WTC11 (cell line): ENCODE measurements around the gene MACO1. TPM values are rescaled to one million over a fixed set of nuclear protein-coding genes. Genes with fewer than 3 reads are reported as not detected.
A peak's percentile ranks its signal among the peaks of the same experiment; 100 is the strongest.

Experiments used
- ATAC-seq: fragments of 200-7000 bp; cut with Tn5 transposase; 2 replicates; pipeline ENCODE4 v1.10.0; 2021; ENCODE audit warnings: mild to moderate bottlenecking, moderate library complexity
- CTCF ChIA-PET: fragments of 300-600 bp; sonication (Branson Sonifier 250); formaldehyde crosslinking; loops from one replicate; lab custom pipeline; 2021; ENCODE audit warnings: antibody characterized with exemption; lab: Charles Lee
- POLR2A ChIA-PET: fragments of 350-600 bp; sonication (Branson Sonifier 250); formaldehyde crosslinking; loops from one replicate; lab custom pipeline; 2021; ENCODE audit warnings: antibody characterized with exemption; lab: Charles Lee
- DNase-seq: peaks from one replicate; pipeline ENCODE4 v3.0.0; 2021; ENCODE audit warnings: low spot score
- H3K27ac Mint-ChIP-seq: 2 replicates; pipeline ENCODE4 v1.8.0; 2021; ENCODE audit warnings: mixed read lengths
- H3K27me3 Mint-ChIP-seq: 2 replicates; pipeline ENCODE4 v1.8.0; 2021; ENCODE audit warnings: low read depth, mild to moderate bottlenecking, moderate library complexity, mixed read lengths
- H3K36me3 Mint-ChIP-seq: 2 replicates; pipeline ENCODE4 v1.8.0; 2021; ENCODE audit warnings: mixed read lengths
- H3K4me1 Mint-ChIP-seq: 2 replicates; pipeline ENCODE4 v1.8.0; 2022; ENCODE audit warnings: mixed read lengths
- H3K4me3 Mint-ChIP-seq: 2 replicates; pipeline ENCODE4 v1.8.0; 2021; ENCODE audit warnings: mild to moderate bottlenecking, moderate library complexity, mixed read lengths
- H3K9me3 Mint-ChIP-seq: 2 replicates; pipeline ENCODE4 v1.8.0; 2021; ENCODE audit warnings: mixed read lengths
- CDX4 ChIP-seq: fragments of 250-450 bp; sonication (Bioruptor Pico); IDR thresholded peaks from 2 replicates; pipeline ENCODE4 v1.9.0; 2021; ENCODE audit warnings: moderate library complexity, mild to moderate bottlenecking, inconsistent platforms, borderline replicate concordance
- CTCF ChIP-seq: fragments of 200-600 bp; IDR thresholded peaks from 2 replicates; pipeline ENCODE4 v1.8.0; 2022; ENCODE audit warnings: antibody characterized with exemption
- NFYB ChIP-seq: sonication (generic); formaldehyde crosslinking; conservative IDR thresholded peaks from 2 replicates; pipeline ENCODE4 v1.8.0; 2022; ENCODE audit warnings: low read depth, missing genetic modification reagents
- ZNF317 ChIP-seq: sonication (generic); formaldehyde crosslinking; IDR thresholded peaks from 2 replicates; pipeline ENCODE4 v1.8.1; 2023; ENCODE audit warnings: low read depth, mild to moderate bottlenecking, moderate library complexity, missing genetic modification reagents, borderline replicate concordance
- ZNF416 ChIP-seq: fragments of 250-450 bp; sonication (Bioruptor Pico); IDR thresholded peaks from 2 replicates; pipeline ENCODE4 v1.9.0; 2021; ENCODE audit warnings: mild to moderate bottlenecking, inconsistent platforms
- ZNF423 ChIP-seq: fragments of 250-450 bp; sonication (Bioruptor Pico); IDR thresholded peaks from 2 replicates; pipeline ENCODE4 v2.1.2; 2022; ENCODE audit warnings: mild to moderate bottlenecking, moderate library complexity
- total RNA-seq: library from RNA; stranded (reverse); gene quantifications from 3 replicates; pipeline ENCODE4 v1.2.3, GENCODE V29; 2021
- TF ChIP-seq, protein P1 (sequence below): sonication (generic); formaldehyde crosslinking; IDR thresholded peaks from 2 replicates; pipeline ENCODE4 v1.8.0; 2023; ENCODE audit warnings: mild to moderate bottlenecking, missing genetic modification reagents
- TF ChIP-seq, protein P2 (sequence below): fragments of 250-450 bp; sonication (Bioruptor Pico); IDR thresholded peaks from 2 replicates; pipeline ENCODE4 v2.1.2; 2022; ENCODE audit warnings: mild to moderate bottlenecking, moderate library complexity
- TF ChIP-seq, protein P3 (sequence below): sonication (generic); formaldehyde crosslinking; IDR thresholded peaks from 2 replicates; pipeline ENCODE4 v1.8.1; 2022; ENCODE audit warnings: low read depth, mild to moderate bottlenecking, moderate library complexity, missing genetic modification reagents, borderline replicate concordance
- TF ChIP-seq, protein P4 (sequence below): sonication (generic); formaldehyde crosslinking; IDR thresholded peaks from 2 replicates; pipeline ENCODE4 v1.8.0; 2022; ENCODE audit warnings: mild to moderate bottlenecking, missing genetic modification reagents
- TF ChIP-seq, protein P5 (sequence below): sonication (generic); formaldehyde crosslinking; IDR thresholded peaks from 2 replicates; pipeline ENCODE4 v1.8.1; 2023; ENCODE audit warnings: mild to moderate bottlenecking, moderate library complexity, missing genetic modification reagents
- TF ChIP-seq, protein P6 (sequence below): fragments of 250-450 bp; sonication (Bioruptor Pico); IDR thresholded peaks from 2 replicates; pipeline ENCODE4 v1.9.0; 2021; ENCODE audit warnings: mild to moderate bottlenecking

The MACO1 gene
- total RNA-seq, 1 experiment from 2014 or later, result 9.5 TPM

DNA sequence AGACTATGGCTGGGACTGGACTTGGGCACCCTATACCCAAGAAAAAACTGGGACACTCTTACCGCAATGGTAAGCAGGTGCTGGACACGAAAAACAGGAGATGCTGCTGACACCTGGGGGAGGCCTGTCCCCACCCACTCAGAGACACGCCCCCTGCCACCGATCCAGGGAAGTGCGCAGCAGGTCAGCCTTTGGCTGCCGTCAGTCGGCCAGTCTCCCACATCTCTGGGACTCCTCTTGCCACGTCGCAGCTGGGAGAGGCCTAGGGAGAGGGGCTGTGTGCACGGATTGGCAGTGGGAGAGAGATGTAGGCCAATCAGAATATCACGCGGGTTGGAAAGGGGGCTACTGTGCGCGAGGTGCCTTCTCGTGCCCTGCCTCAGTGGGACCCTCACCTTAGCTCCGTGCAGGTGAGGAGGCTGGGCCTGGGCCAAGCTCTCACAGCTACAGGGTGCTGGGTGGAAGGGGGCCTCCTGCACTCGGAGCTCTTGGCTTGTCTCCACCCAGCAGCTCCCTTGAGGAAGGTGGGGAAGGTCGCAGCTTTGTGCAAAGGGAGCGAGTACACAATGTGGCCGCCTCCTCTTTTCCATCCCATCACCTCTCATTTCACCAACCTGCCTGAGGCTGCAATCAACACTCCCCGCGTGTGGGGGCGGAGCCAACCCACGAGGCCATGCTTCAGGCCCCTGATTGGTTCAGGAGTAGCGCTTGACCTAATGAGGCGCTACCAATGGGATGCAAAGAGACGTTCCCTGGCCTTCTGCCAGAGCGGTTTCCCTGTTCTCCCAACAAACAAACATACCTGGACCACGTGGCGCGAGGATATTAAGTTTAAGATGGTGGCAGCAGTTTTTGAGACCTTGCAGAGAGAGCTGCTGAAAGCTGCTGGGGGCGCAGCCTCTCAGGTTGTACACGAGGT lies 87.0 kb downstream of the MACO1 start (continued):
- TF ChIP-seq, protein P1, sequence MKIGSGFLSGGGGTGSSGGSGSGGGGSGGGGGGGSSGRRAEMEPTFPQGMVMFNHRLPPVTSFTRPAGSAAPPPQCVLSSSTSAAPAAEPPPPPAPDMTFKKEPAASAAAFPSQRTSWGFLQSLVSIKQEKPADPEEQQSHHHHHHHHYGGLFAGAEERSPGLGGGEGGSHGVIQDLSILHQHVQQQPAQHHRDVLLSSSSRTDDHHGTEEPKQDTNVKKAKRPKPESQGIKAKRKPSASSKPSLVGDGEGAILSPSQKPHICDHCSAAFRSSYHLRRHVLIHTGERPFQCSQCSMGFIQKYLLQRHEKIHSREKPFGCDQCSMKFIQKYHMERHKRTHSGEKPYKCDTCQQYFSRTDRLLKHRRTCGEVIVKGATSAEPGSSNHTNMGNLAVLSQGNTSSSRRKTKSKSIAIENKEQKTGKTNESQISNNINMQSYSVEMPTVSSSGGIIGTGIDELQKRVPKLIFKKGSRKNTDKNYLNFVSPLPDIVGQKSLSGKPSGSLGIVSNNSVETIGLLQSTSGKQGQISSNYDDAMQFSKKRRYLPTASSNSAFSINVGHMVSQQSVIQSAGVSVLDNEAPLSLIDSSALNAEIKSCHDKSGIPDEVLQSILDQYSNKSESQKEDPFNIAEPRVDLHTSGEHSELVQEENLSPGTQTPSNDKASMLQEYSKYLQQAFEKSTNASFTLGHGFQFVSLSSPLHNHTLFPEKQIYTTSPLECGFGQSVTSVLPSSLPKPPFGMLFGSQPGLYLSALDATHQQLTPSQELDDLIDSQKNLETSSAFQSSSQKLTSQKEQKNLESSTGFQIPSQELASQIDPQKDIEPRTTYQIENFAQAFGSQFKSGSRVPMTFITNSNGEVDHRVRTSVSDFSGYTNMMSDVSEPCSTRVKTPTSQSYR (CRISPR knock-in tag), result no peak
- TF ChIP-seq, protein P2, sequence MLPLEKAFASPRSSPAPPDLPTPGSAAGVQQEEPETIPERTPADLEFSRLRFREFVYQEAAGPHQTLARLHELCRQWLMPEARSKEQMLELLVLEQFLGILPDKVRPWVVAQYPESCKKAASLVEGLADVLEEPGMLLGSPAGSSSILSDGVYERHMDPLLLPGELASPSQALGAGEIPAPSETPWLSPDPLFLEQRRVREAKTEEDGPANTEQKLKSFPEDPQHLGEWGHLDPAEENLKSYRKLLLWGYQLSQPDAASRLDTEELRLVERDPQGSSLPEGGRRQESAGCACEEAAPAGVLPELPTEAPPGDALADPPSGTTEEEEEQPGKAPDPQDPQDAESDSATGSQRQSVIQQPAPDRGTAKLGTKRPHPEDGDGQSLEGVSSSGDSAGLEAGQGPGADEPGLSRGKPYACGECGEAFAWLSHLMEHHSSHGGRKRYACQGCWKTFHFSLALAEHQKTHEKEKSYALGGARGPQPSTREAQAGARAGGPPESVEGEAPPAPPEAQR (CRISPR knock-in tag), result no peak
- TF ChIP-seq, protein P3, sequence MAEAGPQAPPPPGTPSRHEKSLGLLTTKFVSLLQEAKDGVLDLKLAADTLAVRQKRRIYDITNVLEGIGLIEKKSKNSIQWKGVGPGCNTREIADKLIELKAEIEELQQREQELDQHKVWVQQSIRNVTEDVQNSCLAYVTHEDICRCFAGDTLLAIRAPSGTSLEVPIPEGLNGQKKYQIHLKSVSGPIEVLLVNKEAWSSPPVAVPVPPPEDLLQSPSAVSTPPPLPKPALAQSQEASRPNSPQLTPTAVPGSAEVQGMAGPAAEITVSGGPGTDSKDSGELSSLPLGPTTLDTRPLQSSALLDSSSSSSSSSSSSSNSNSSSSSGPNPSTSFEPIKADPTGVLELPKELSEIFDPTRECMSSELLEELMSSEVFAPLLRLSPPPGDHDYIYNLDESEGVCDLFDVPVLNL (CRISPR knock-in tag), result no peak
- no peak for TF ChIP-seq ZNF416 (CRISPR knock-in tag)
- TF ChIP-seq, protein P4, sequence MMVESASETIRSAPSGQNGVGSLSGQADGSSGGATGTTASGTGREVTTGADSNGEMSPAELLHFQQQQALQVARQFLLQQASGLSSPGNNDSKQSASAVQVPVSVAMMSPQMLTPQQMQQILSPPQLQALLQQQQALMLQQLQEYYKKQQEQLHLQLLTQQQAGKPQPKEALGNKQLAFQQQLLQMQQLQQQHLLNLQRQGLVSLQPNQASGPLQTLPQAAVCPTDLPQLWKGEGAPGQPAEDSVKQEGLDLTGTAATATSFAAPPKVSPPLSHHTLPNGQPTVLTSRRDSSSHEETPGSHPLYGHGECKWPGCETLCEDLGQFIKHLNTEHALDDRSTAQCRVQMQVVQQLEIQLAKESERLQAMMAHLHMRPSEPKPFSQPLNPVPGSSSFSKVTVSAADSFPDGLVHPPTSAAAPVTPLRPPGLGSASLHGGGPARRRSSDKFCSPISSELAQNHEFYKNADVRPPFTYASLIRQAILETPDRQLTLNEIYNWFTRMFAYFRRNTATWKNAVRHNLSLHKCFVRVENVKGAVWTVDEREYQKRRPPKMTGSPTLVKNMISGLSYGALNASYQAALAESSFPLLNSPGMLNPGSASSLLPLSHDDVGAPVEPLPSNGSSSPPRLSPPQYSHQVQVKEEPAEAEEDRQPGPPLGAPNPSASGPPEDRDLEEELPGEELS (CRISPR knock-in tag), result no peak
- TF ChIP-seq CTCF, result no peak
- peak; percentile 51; the same call in 1 of the 2 replicates for TF ChIP-seq NFYB (CRISPR knock-in tag)

- H3K4me3 Mint-ChIP-seq, result no peak overlapping the region
- CTCF ChIA-PET, result interaction anchor here (0.5 to 10.9 kb wide), 13 partner anchors 9 to 291 kb away, joined by 3 to 175 read pairs (median 4); no protein-coding TSS in a partner anchor
Measured at GRCh38 chr1:25519624-25520023, 88.9 kb downstream of the MACO1 start.

More at GRCh38 chr1:25519624-25520023, 88.9 kb downstream of the MACO1 start:
- H3K4me1 Mint-ChIP-seq, result peaks cover 23% of the 10 kb centered on the region
- no peaks in the 10 kb centered on the region; the same call in 1 of the 2 replicates for H3K27me3 Mint-ChIP-seq
- no peaks in the 10 kb centered on the region for H3K36me3 Mint-ChIP-seq
- no peak for ATAC-seq
- no peak for DNase-seq
- POLR2A ChIA-PET, result interaction anchor here (0.5 kb wide), 1 partner anchor 1756 kb away, joined by 3 read pairs; no protein-coding TSS in a partner anchor
- H3K27ac Mint-ChIP-seq, result no peak overlapping the region
- peaks cover 3% of the 10 kb centered on the region; the same call in 1 of the 2 replicates for H3K9me3 Mint-ChIP-seq
- TF ChIP-seq ZNF423 (CRISPR knock-in tag) (no peak), ZNF317 (CRISPR knock-in tag) (no peak), CDX4 (CRISPR knock-in tag) (no peak)
- TF ChIP-seq, protein P5, sequence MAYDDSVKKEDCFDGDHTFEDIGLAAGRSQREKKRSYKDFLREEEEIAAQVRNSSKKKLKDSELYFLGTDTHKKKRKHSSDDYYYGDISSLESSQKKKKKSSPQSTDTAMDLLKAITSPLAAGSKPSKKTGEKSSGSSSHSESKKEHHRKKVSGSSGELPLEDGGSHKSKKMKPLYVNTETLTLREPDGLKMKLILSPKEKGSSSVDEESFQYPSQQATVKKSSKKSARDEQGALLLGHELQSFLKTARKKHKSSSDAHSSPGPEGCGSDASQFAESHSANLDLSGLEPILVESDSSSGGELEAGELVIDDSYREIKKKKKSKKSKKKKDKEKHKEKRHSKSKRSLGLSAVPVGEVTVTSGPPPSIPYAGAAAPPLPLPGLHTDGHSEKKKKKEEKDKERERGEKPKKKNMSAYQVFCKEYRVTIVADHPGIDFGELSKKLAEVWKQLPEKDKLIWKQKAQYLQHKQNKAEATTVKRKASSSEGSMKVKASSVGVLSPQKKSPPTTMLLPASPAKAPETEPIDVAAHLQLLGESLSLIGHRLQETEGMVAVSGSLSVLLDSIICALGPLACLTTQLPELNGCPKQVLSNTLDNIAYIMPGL, result no peak
- TF ChIP-seq, protein P6, sequence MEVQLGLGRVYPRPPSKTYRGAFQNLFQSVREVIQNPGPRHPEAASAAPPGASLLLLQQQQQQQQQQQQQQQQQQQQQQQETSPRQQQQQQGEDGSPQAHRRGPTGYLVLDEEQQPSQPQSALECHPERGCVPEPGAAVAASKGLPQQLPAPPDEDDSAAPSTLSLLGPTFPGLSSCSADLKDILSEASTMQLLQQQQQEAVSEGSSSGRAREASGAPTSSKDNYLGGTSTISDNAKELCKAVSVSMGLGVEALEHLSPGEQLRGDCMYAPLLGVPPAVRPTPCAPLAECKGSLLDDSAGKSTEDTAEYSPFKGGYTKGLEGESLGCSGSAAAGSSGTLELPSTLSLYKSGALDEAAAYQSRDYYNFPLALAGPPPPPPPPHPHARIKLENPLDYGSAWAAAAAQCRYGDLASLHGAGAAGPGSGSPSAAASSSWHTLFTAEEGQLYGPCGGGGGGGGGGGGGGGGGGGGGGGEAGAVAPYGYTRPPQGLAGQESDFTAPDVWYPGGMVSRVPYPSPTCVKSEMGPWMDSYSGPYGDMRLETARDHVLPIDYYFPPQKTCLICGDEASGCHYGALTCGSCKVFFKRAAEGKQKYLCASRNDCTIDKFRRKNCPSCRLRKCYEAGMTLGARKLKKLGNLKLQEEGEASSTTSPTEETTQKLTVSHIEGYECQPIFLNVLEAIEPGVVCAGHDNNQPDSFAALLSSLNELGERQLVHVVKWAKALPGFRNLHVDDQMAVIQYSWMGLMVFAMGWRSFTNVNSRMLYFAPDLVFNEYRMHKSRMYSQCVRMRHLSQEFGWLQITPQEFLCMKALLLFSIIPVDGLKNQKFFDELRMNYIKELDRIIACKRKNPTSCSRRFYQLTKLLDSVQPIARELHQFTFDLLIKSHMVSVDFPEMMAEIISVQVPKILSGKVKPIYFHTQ (CRISPR knock-in tag), result no peak
